Measurements from ENCODE around the gene STPG1.

GRCh38 chr1:24319962-24320361 is 93.6 kb downstream of the STPG1 start:
- TF ChIP-seq POLR2AphosphoS5 (IDR thresholded peaks at IDR 0.05) (no peak), CTCF (IDR thresholded peaks at IDR 0.05) (no peak)

Data from stomach (tissue), 4 donors.